Measurements from ENCODE around the gene SRP54. TPM values are rescaled to one million over a fixed set of nuclear protein-coding genes. Genes with fewer than 3 reads are reported as not detected.

Gene SRP54
- total and polyA plus RNA-seq, 2 of the 8 experiments (the other 6 are each of a cell fraction or from before 2014, with no cell fraction given) = 19.7 to 60.0 TPM

GRCh38 chr14:34964977-34965764, 17.6 kb upstream of the SRP54 start (continued):
- TF ChIP-seq CHD7 (IDR thresholded peaks at IDR 0.05; ENCODE audit: insufficient replicate concordance, low read length) = no peak
- TF ChIP-seq BACH1 (IDR thresholded peaks at IDR 0.05; ENCODE audit: low read length) = no peak
- TF ChIP-seq NANOG (IDR thresholded peaks at IDR 0.05; ENCODE audit: insufficient read depth, low read depth, low read length, poor library complexity, severe bottlenecking) = no peak
- TF ChIP-seq USF2 (IDR thresholded peaks at IDR 0.05; ENCODE audit: low read length) = no peak
- TF ChIP-seq POLR2AphosphoS5 (IDR thresholded peaks at IDR 0.05; ENCODE audit: low read depth, low read length) = no peak
- no peak for TF ChIP-seq CHD1 (IDR thresholded peaks at IDR 0.05; ENCODE audit: low read depth, low read length)
- no peak for TF ChIP-seq TBP (IDR thresholded peaks at IDR 0.05; ENCODE audit: low read depth, low read length)
- no peak for TF ChIP-seq CREB1 (IDR thresholded peaks at IDR 0.05)
- no peak for TF ChIP-seq EP300 (IDR thresholded peaks at IDR 0.05; ENCODE audit: borderline replicate concordance in 1 of 2, low read depth in 2 of 2, low read length in 2 of 2)
- TF ChIP-seq YY1 (IDR thresholded peaks at IDR 0.05; ENCODE audit: low read depth, low read length) = no peak

All from H1 (cell line).